GM21717 (cell line): Measurements from ENCODE around the gene BOC.

ENCODE experiments used
- ATAC-seq: cut with Tn5 transposase; IDR thresholded peaks from one replicate; pipeline ENCODE4 v1.9.1; 2021; ENCODE audit warnings: mild to moderate bottlenecking, moderate library complexity; ENCODE audit not compliant: unreplicated experiment

The BOC gene

GRCh38 chr3:113193288-113193687 lies 18.1 kb upstream of the BOC start:
- no peak for ATAC-seq

DNA sequence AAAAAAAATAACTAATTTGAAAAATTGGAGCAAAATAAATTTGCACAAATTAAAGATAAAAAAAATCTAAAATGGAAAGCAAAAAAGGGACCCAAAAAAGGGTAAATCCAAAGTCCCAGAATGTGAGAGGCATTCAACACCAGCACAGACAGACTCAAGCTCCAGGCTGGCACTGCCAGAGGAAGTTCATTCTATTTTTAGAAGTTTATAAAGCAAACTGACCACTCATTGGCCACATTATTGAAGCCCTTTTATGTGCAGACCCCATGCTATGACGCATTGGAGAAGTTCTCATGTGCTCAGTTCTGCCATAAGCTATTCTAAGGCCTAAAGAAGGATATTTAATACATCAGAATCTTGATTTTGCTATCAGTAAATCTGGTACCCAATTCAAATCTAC lies 17.6 kb upstream of the BOC start:
- ATAC-seq: no peak

DNA sequence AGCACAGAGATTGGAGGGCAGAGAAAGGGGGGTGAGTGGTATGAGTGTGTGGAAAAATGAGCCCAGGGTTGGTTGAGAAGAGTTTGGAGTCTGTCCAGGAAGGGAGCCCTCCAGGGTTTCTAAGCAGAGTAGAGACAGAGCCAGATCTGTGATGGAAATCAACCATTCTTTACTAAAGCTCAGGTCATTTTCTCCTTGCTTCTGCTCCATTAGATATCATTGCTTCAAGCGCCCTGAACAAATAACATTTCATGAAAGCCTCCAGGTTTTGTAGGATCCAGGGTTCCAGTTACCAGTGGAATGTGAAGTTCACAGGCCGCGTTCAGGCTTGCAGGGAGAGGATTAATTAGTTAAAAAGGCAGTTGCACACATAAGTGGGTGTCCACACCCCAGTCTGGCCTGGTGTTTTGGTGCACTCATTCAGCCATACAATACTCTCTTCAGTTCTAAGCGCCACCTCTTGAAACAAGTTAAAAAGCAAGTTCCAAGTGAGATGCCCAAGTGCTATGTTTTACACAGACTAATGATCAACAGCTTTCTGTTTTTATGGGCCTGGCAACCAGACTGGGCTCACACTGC lies 16.4 kb upstream of the BOC start:
- no peak for ATAC-seq

DNA sequence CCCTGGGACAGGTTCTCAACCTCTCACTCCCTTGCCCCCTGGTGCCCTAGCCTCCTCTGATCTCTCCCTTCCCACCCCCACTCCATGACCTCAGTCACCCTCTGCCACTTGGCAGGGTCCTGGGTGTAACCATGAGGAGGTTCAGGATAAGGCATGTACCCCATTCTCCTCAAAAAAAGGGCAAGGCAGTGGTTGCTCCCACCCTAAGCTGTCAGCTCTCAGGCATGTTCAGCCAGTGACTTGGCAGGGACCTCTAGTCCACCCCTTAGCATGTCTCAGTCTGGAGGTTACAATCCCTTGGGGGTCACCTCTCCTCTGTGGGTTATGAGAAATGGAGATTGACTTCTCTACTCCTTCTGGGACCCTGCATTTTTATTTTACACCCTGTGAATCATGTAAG lies 11.0 kb upstream of the BOC start:
- no peak for ATAC-seq

DNA sequence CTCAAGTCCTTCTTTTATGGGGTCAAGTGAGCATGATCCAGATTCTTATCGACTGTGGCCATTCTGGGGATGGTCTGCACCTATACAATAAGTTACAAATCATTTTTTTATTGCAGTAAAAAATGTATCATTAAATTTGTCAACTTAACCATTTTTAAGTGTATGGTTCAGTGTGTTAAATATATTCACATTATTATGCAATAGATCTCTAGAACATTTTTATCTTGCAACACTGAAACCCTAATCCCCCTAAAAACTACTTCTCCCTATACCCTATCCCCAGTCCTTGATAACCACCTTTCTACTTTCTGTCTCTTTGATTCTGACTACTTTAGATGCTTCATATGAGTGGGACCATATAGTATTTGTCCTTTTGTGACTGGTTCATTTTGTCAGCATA lies 10.4 kb upstream of the BOC start:
- ATAC-seq: no peak

DNA sequence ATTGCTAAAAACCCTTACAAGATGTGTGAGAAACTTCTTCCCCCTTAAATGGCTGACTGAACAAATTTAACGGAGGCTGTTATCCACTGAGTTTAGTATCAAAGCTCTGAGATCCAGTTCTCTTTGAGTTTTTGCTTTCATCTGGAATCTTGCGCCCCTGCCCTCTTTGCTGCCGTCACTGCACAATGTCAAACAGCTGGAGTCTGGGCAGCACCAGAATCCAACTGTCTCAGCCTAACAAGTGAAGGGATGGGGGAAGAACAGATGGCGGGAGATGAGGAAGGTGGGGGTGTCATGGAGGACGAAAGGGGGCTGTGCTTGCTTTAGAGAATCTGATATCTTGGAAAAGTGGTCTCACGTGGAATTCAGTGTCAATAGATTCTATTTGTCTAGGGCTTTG lies 7.0 kb upstream of the BOC start:
- ATAC-seq: no peak

DNA sequence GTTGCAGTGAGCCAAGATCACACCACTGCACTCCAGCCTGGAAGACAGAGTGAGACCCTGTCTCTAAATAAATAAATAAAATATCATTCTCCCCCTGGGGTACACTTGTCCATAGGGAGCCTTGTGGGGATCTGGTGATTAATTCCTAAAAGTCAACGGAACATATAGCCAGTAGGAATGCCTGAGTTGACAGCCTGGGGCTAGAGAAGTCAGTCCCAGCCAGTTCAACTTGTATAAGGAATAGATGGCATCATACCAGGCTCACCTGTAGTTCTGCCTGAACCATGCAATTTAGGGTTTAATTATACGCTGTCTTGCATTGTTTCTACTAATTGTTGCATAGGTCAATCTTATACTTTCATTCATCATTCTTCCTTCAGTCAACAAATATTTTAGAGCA lies 5.9 kb upstream of the BOC start:
- ATAC-seq: no peak

DNA sequence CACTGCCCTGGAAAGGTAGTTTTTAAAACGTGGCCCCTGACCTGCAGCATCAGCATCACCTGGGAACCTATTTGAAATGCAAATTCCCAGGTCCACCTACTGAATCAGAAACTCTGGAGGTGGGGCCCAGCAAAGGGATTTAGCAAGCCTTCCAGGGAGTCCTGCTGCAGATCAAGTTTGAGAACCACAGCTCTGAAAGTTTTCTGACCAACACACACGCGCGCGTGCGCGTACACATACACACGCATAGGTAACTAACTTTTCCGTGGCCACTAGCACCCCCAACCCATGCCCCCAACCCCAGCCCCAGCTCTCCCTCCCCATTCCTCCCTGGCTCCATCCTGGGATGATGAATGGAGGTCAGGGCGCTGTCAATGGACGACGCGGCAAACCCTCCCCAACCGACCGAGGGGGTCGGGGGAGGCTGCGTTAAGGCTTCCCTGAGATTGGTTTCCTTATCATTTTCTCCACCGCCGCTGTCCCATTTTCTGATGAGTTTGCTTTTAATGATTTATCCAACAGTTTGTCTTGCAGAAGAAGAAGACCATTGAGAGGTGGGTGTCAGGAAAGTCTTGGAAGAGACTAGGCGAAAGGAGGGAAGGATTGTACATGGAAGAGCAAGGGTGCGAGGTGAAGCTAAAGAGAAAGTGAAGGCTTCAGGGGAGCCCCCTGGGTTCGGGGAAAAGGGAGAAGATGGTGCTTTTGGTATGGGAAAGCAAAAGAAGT lies 590 bp upstream of the BOC start:
- no peak for ATAC-seq

- ATAC-seq: no peak
These were observed 940 bp downstream of the BOC start for GRCh38 chr3:113212150-113212843.

DNA sequence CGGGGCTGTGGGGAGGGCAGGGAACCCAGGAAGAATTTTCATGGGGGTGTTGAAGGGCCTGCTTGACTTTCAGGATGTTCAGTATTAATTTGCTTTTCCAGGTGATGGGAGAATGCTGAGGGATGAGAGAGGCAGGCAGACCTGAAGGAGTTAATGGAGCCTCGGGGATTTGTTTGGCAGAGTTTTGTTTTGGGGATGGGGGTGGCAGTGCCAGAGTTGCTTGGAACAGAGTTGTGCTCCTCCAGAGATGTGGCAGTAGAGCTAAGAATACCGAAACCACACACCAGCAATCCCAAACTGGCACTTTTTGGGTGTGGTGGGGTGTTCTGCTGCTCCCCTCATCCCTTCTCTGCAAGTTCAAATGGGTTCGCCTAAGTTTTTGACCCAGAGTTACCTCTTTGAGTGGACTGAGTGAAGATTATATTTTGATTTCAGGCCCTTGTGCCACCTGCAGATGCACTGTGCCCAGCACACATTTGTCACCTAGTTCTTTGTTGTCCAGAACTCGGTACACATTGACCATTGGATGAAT lies 1.6 kb downstream of the BOC start:
- no peak for ATAC-seq

DNA sequence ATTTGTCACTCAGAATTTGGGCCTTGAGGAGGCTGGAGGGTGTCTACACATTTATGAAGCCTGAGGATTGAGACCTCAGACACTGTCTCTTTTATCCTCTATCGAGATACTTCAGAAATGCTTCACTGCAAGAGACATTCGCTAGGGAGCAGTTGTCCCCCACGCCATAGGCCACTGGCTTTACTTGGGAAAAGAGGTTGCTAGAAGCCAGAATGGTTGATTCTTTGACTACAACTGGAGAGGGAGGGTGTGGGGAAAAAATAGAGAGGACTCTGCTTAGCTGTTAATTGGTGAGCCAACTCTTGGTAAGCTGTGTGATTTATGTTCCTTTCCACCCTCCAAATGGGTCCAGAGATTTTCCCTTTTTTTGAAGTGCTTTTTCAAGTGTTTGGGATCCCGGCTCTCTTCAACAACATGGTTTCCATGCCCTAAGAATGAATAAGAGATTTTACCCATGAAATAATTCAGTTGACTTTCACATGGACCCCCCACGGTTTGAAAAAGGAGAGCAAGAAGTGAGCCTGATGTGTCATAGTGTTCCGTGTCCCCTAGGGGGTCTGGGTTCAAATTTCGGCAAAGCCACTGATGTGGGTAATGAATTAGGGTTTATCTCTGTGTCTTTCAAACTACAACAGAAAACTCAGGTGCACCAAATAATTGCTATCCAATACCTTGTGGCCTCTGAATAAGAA lies 2.7 kb downstream of the BOC start:
- ATAC-seq: no peak

DNA sequence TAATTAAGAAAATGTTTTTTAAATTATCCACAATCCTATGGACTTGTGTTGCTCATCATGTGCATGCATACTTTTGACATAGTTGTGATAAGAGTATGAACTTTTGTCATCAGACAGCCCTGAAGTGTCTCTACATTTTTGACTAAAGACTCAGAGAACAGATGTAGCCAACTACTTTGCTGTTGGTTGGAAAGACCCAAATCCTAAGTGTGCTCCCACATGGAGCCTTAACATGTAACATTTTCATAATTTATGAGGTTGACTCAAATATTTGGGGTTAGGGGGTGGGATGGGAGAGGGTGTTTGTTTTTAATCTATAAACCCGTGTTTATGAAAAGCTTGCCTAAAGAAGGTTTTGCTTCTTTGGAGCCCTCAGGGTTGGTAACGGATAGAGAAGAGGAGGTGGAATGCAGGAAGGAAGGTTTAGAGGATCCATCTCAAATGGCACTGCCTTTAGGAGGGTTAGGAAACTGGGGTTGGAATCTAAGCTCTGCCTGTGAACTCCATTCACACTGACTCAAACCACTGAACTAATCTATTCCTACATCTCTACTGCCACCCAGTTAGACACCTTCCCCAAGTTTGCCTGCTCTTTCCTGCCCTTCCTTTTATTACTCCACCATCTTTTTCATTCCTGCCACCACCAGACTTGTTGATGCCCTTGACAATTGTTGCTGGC lies 3.7 kb downstream of the BOC start:
- ATAC-seq: no peak

DNA sequence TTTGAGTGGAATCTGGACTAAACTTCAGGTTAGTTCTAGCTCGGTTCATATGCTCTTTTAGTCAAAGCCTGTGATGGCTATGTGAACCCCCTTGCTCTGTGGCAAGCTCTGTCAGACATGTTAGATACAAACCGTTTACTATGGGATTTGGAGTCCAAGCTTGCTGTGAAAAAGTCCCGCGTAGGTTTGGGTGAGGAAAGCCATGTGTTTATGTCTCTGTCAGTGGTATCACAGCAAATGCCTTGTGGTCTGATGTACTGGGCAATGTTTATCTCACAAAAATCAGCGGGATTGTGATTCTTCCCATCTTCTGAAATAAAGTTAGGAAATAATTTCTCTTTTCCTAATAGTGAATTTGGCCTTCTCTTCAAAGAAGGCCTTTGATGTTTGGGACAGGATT lies 5.0 kb downstream of the BOC start:
- ATAC-seq: no peak

- ATAC-seq: no peak
These were observed 6.8 kb downstream of the BOC start for GRCh38 chr3:113218011-113218680.

- ATAC-seq: no peak
These were observed 7.3 kb downstream of the BOC start for GRCh38 chr3:113218681-113219045.

GRCh38 chr3:113219605-113220300 lies 8.4 kb downstream of the BOC start:
- ATAC-seq: no peak

DNA sequence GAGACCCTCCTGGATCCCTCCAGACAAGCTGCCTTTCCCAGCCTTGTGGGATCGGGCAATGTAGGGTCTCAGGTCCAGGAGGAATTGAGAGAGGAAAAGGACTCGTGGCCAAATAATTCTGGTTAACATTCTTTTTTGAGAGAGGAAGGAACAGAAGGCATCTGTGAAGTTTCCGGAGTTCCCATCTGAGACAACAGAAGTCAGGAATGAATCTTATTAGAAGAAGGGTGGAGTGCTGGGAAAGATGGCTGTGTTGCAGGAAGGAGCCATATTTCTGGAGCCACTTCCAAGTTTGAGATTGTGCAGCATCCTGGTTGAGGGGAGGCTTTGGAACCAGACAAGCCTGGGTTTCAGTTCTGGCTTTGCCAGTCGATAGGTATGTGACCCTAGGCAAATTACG lies 9.4 kb downstream of the BOC start:
- ATAC-seq: no peak

DNA sequence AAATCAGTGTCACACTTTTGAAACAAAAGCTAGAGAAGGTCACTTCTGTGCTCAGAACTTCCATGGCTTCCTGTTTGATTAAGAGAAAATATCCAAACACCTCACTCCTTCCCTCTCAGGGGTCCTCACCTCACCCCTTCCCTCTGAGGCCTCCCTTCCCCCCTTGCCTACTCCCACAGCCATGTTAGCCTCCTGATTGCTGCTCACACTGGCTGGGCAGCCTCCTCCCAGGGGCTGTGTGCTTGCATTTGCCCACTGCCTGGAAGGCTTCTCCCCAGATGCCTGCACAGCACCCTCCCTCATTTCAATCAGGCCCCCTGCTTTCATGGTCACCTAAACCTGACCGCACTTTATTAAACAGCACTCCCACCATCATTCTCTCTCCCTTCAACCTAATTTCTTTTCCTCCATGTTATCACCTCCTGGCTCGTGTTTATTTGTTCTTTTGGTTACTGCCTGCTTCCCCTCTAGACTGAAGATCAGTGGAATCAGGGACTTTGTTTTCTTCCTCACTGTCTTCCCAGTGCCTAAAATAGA lies 10.4 kb downstream of the BOC start:
- no peak for ATAC-seq

- no peak for ATAC-seq
These were observed 11.2 kb downstream of the BOC start for GRCh38 chr3:113222451-113223086.
